Endothelial cell of umbilical vein (primary cell): ENCODE data around the gene PDE4B. TPM values are rescaled to one million over a fixed set of nuclear protein-coding genes. Genes with fewer than 3 reads are reported as not detected.

ENCODE experiments used
- BruUV-seq: library from RNA; stranded (reverse); fragments of 400-500 nt; replicated peaks from 2 replicates; lab custom pipeline; 2021; lab: Mats Ljungman, UMichigan
- CTCF ChIA-PET: fragments of 300-600, 350-600 bp; sonication (Branson Sonifier 250); formaldehyde crosslinking; loops from one replicate; lab custom pipeline; 2021; ENCODE audit warnings: antibody characterized with exemption, inconsistent platforms; lab: Charles Lee
- POLR2A ChIA-PET: fragments of 300-600, 350-600 bp; sonication (Branson Sonifier 250); formaldehyde crosslinking; loops from one replicate; lab custom pipeline; 2021; ENCODE audit warnings: antibody characterized with exemption, inconsistent platforms; lab: Charles Lee
- DNase-seq: peaks from one replicate; pipeline ENCODE4 v3.0.0-alpha.2; 2011; ENCODE audit warnings: low read depth, low spot score
- FAIRE-seq: peaks from 2 replicates; lab custom pipeline; 2011; peaks lifted over from hg19 to GRCh38; lab: Jason Lieb, UNC
- H2AFZ ChIP-seq: 2 replicates; pipeline ENCODE4 v1.6.0; 2012; ENCODE audit warnings: low read depth, low read length, control low read depth, inconsistent platforms
- H3K27ac ChIP-seq: 2 replicates; pipeline ENCODE4 v1.5.1; 2011; ENCODE audit warnings: low read depth, mild to moderate bottlenecking, control low read depth, low read length, moderate library complexity; ENCODE audit not compliant: insufficient read depth
- H3K27me3 ChIP-seq, 2 experiments: 2 replicates each; pipeline versions ENCODE4 v1.6.0 to v1.6.1; 2011; ENCODE audit warnings: low read length in 2 of 2, mixed read lengths in 1 of 2; ENCODE audit not compliant: control insufficient read depth in 2 of 2, insufficient read depth in 2 of 2
- H3K36me3 ChIP-seq, 2 experiments: 2 replicates in 1 of 2; 3 replicates in 1 of 2; pipeline ENCODE4 v1.5.1; 2011; ENCODE audit warnings: low read length in 2 of 2, mild to moderate bottlenecking in 1 of 2, moderate library complexity in 1 of 2; ENCODE audit not compliant: control insufficient read depth in 2 of 2, insufficient read depth in 2 of 2; ENCODE audit errors: extremely low read depth in 1 of 2
- H3K4me1 ChIP-seq: 3 replicates; pipeline ENCODE4 v1.5.1; 2011; ENCODE audit warnings: mild to moderate bottlenecking, low read length; ENCODE audit not compliant: control insufficient read depth, insufficient read depth; ENCODE audit errors: extremely low read depth
- H3K4me2 ChIP-seq: 2 replicates; pipeline ENCODE4 v1.6.1; 2011; ENCODE audit warnings: low read length, control low read depth, mixed read lengths; ENCODE audit not compliant: insufficient read depth
- H3K4me3 ChIP-seq, 3 experiments: fragments of 200-600 bp in 1 of 3; sonication (generic), shearing (Covaris generic) in 1 of 3; replicated peaks in 1 of 3; 2 replicates each; pipeline ENCODE4 v1.5.1; 2011 to 2016; ENCODE audit warnings: control low read depth in 3 of 3, low read length in 3 of 3, mild to moderate bottlenecking in 2 of 3, inconsistent platforms in 1 of 3, low read depth in 1 of 3, moderate library complexity in 1 of 3; ENCODE audit not compliant: insufficient read depth in 1 of 3
- H3K79me2 ChIP-seq: 2 replicates; pipeline ENCODE4 v1.6.0; 2012; ENCODE audit warnings: low read length, inconsistent platforms; ENCODE audit not compliant: control insufficient read depth, insufficient read depth
- H3K9ac ChIP-seq: replicated peaks from 2 replicates; pipeline ENCODE3; 2011; ENCODE audit warnings: low read length, control low read depth; ENCODE audit not compliant: insufficient read depth; ENCODE audit errors: extremely low read depth
- H3K9me1 ChIP-seq: replicated peaks from 3 replicates; pipeline ENCODE4 v1.6.0; 2011; ENCODE audit warnings: mild to moderate bottlenecking, low read length; ENCODE audit not compliant: control insufficient read depth, insufficient read depth; ENCODE audit errors: extremely low read depth
- H3K9me3 ChIP-seq: replicated peaks from 2 replicates; pipeline ENCODE4 v1.5.1; 2012; ENCODE audit warnings: low read length, inconsistent platforms; ENCODE audit not compliant: control insufficient read depth, insufficient read depth
- H4K20me1 ChIP-seq: replicated peaks from 2 replicates; pipeline ENCODE3; 2011; ENCODE audit warnings: mild to moderate bottlenecking, low read length; ENCODE audit not compliant: control insufficient read depth, insufficient read depth; ENCODE audit errors: extremely low read depth
- CTCF ChIP-seq, 2 donors: IDR thresholded peaks; 1 replicate in 1 of 2; 2 replicates in 1 of 2; pipeline ENCODE4 v1.5.1; 2011; ENCODE audit warnings: low read length in 2 of 2, mild to moderate bottlenecking in 2 of 2, moderate library complexity in 2 of 2, control low read depth in 1 of 2, inconsistent platforms in 1 of 2, low read depth in 1 of 2; ENCODE audit not compliant: insufficient read depth in 1 of 2; ENCODE audit errors: extremely low read depth in 1 of 2
- EZH2 ChIP-seq: IDR thresholded peaks from 2 replicates; pipeline ENCODE4 v1.6.1; 2012; ENCODE audit warnings: borderline replicate concordance, low read depth, mild to moderate bottlenecking, moderate library complexity, low read length, inconsistent platforms; ENCODE audit not compliant: severe bottlenecking
- FOS ChIP-seq: IDR thresholded peaks from 2 replicates; pipeline ENCODE4 v1.6.1; 2011; ENCODE audit warnings: mild to moderate bottlenecking, low read length, moderate library complexity, borderline replicate concordance; ENCODE audit not compliant: insufficient read depth
- GATA2 ChIP-seq: IDR thresholded peaks from 2 replicates; pipeline ENCODE4 v1.7.0; 2011; ENCODE audit warnings: low read depth, mild to moderate bottlenecking, moderate library complexity, mixed read lengths, low read length; ENCODE audit not compliant: insufficient read length, insufficient read depth
- JUN ChIP-seq: IDR thresholded peaks from 2 replicates; pipeline ENCODE4 v1.6.1; 2011; ENCODE audit warnings: borderline replicate concordance, low read depth; ENCODE audit not compliant: insufficient read length, insufficient read depth
- MAX ChIP-seq: IDR thresholded peaks from 2 replicates; pipeline ENCODE4 v1.6.1; 2011; ENCODE audit not compliant: insufficient read depth, insufficient read length
- MYC ChIP-seq: IDR thresholded peaks from one replicate; pipeline ENCODE4 v1.6.1; 2011; ENCODE audit warnings: mild to moderate bottlenecking, low read depth, low read length
- POLR2A ChIP-seq: IDR thresholded peaks from 2 replicates; pipeline ENCODE4 v1.6.1; 2012; ENCODE audit warnings: low read depth, mild to moderate bottlenecking, control low read depth, low read length
- POLR2AphosphoS5 ChIP-seq: IDR thresholded peaks from 2 replicates; pipeline ENCODE4 v1.6.1; 2012; ENCODE audit warnings: low read depth, mild to moderate bottlenecking, control low read depth, low read length, moderate library complexity; ENCODE audit not compliant: insufficient read depth
- dilution Hi-C: fragments of 300-500 bp; cut with MboI; formaldehyde crosslinking; loops from one replicate; pipeline ENCODE4 v1.15.0; 2019; ENCODE audit warnings: low sequenced_read_pairs; ENCODE audit not compliant: extremely low pct_ligation_motif_present
- intact Hi-C: fragments of 100-400 bp; cut with micrococcal nuclease; formaldehyde crosslinking; loops from one replicate; pipeline ENCODE4 v1.10.0; 2022
- polyA plus RNA-seq, 4 experiments: library from polyadenylated mRNA; depleted of rRNA in 3 of 4; stranded (reverse) in 3 of 4; unstranded in 1 of 4; fragments of >200 nt; gene quantifications; 2 replicates each; pipeline versions ENCODE4 v1.2.1 to v1.2.3, GENCODE V29; 2011 to 2012; ENCODE audit warnings: missing spikeins in 1 of 4
- total RNA-seq: library from RNA; stranded (reverse); gene quantifications from 2 replicates; pipeline ENCODE4 v1.2.3, GENCODE V29; 2021

Gene PDE4B
- total and polyA plus RNA-seq, 2 donors (not counting 3 experiments of a cell fraction or from before 2014, with no cell fraction given) = 63.5 to 69.8 TPM

- dilution Hi-C loops = no loop called here
- BruUV-seq = no TSS peak
- H3K79me2 ChIP-seq = peaks cover 14% of the 10 kb centered on the region
- H3K9me1 ChIP-seq = no peaks in the 10 kb centered on the region
- no peaks in the 10 kb centered on the region for H4K20me1 ChIP-seq
- H3K36me3 ChIP-seq = peaks cover 16 to 22% of the 10 kb centered on the region in 2 experiments
- no peak overlapping the region for H3K4me3 ChIP-seq
- TF ChIP-seq MYC (no peak), JUN (no peak), FOS (peak; percentile 34), POLR2A (no peak), GATA2 (peak; percentile 24), MAX (no peak), POLR2AphosphoS5 (no peak), EZH2 (no peak), CTCF (IDR thresholded peaks at IDR 0.05; ENCODE audit: extremely low read depth in 1 of 2, insufficient read depth in 1 of 2, low read depth in 1 of 2, low read length in 2 of 2) (no peak)
- no peak overlapping the region for H2AFZ ChIP-seq
- H3K27me3 ChIP-seq = no peaks in the 10 kb centered on the region
- H3K4me2 ChIP-seq = peak overlapping the region; percentile 19
- peak; percentile 61 for DNase-seq
- FAIRE-seq = peak; percentile 18
- peaks cover 51% of the 10 kb centered on the region for H3K4me1 ChIP-seq
- ChIA-PET CTCF (interaction anchor here (0.9 to 1.4 kb wide), 3 partner anchors 62 to 358 kb away, joined by 3 read pairs; no protein-coding TSS in a partner anchor), POLR2A (no interaction called here)
- no peaks in the 10 kb centered on the region for H3K9me3 ChIP-seq
- H3K9ac ChIP-seq = no peak overlapping the region
- intact Hi-C loops = no loop called here
- peak overlapping the region; percentile 21 for H3K27ac ChIP-seq
Measured at GRCh38 chr1:66374561-66375111, 581.9 kb downstream of the PDE4B start.
